Neural progenitor cell (in vitro differentiated cells): ENCODE results near the gene KPNA5.

Source experiments
- CTCF ChIP-seq: fragments of 200-600 bp; sonication (generic); IDR thresholded peaks from 2 replicates; pipeline ENCODE4 v1.5.1; 2017; ENCODE audit warnings: antibody characterized with exemption, mild to moderate bottlenecking
- EZH2 ChIP-seq: fragments of 200-600 bp; sonication (generic); IDR thresholded peaks from 2 replicates; pipeline ENCODE4 v1.6.1; 2017; ENCODE audit warnings: antibody characterized with exemption, mild to moderate bottlenecking, moderate library complexity
- EZH2phosphoT487 ChIP-seq: fragments of 200-600 bp; sonication (generic); IDR thresholded peaks from 2 replicates; pipeline ENCODE4 v1.6.1; 2017; ENCODE audit warnings: antibody characterized with exemption

- TF ChIP-seq CTCF (no peak), EZH2 (no peak), EZH2phosphoT487 (no peak)
Measured at GRCh38 chr6:116741571-116741970, 60.6 kb downstream of the KPNA5 start.
